GM12878 (cell line): ENCODE measurements around the gene RBBP5.

Experiments
- CEBPB ChIP-seq, 2 experiments: fragments of 150-350 bp in 1 of 2; IDR thresholded peaks; 2 replicates each; pipeline ENCODE4 v1.6.1; 2012 to 2014; ENCODE audit warnings: low read depth in 2 of 2, low read length in 2 of 2, borderline replicate concordance in 1 of 2, inconsistent platforms in 1 of 2
- CTCF ChIP-seq, 3 experiments: IDR thresholded peaks in 2 of 3; conservative IDR thresholded peaks in 1 of 3; 2 replicates each; pipeline ENCODE4 v1.5.1; 2011; ENCODE audit warnings: low read depth in 3 of 3, low read length in 3 of 3, mild to moderate bottlenecking in 3 of 3, control low read depth in 2 of 3, moderate library complexity in 2 of 3, inconsistent platforms in 1 of 3, mixed read lengths in 1 of 3; ENCODE audit not compliant: control insufficient read depth in 2 of 3, insufficient read depth in 1 of 3; ENCODE audit errors: extremely low read depth in 1 of 3
- RBBP5 ChIP-seq: fragments of 200-600 bp; sonication (generic); conservative IDR thresholded peaks from 2 replicates; pipeline ENCODE4 v1.6.1; 2016
- YBX1 ChIP-seq: fragments of 450-650 bp; IDR thresholded peaks from 2 replicates; pipeline ENCODE4 v1.6.1; 2016; ENCODE audit warnings: antibody characterized with exemption

DNA sequence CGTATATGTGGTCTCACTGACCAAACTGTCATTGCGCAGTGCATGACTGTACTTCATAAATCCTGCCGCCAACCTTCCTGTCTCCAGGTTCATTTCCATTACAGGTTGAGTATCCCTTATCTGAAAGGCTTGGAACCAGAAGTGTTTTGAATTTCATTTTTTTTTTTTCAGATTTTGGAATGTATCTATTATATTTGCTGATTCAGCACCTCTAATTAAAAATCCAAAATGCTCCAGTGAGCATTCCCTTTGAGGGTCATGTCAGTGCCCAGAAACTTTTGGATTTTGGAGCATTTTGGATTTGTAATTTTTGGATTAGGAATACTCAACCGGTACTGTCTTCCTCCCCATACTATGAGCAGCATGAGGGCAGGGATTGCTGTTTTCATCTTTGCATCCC, 30.7 kb upstream of the RBBP5 start:
- TF ChIP-seq CTCF (IDR thresholded peaks at IDR 0.05 in 2 of 3, conservative IDR thresholded peaks at IDR 0.05 in 1 of 3; ENCODE audit: control insufficient read depth in 2 of 3, extremely low read depth in 1 of 3, insufficient read depth in 1 of 3, low read depth in 3 of 3, low read length in 3 of 3), result no peak
- no peak for TF ChIP-seq CEBPB (IDR thresholded peaks at IDR 0.05; ENCODE audit: borderline replicate concordance in 1 of 2, low read depth in 2 of 2, low read length in 2 of 2)
- TF ChIP-seq RBBP5, result no peak
- no peak for TF ChIP-seq YBX1
